Measurements from ENCODE around the gene DCST1. TPM values are rescaled to one million over a fixed set of nuclear protein-coding genes. Genes with fewer than 3 reads are reported as not detected.

Gene DCST1
- total and polyA plus RNA-seq, 2 of the 13 experiments (the other 11 are each of a cell fraction or from before 2014, with no cell fraction given): 0.04 TPM; not detected in 1

- no peak for TF ChIP-seq ZBTB40 (IDR thresholded peaks at IDR 0.05)
- no peak for TF ChIP-seq ZBTB40 (CRISPR knock-in tag; IDR thresholded peaks at IDR 0.05)
- TF ChIP-seq TSC22D2 (CRISPR knock-in tag; IDR thresholded peaks at IDR 0.05; ENCODE audit: borderline replicate concordance): no peak
- TF ChIP-seq MYPOP (CRISPR knock-in tag; IDR thresholded peaks at IDR 0.05): no peak
- peak; percentile 41; the same call in 1 of the 2 replicates for TF ChIP-seq RBFOX2 (IDR thresholded peaks at IDR 0.05; ENCODE audit: low read depth, low read length)
- TF ChIP-seq ZNF619 (CRISPR knock-in tag; IDR thresholded peaks at IDR 0.05): no peak
- TF ChIP-seq ZMAT5 (CRISPR knock-in tag; IDR thresholded peaks at IDR 0.05; ENCODE audit: borderline replicate concordance, low read depth): no peak
- TF ChIP-seq TAF1 (CRISPR knock-in tag; IDR thresholded peaks at IDR 0.05): no peak
- TF ChIP-seq SP140L (CRISPR knock-in tag; IDR thresholded peaks at IDR 0.05; ENCODE audit: borderline replicate concordance): no peak
- no peak for TF ChIP-seq ZNF552 (CRISPR knock-in tag; IDR thresholded peaks at IDR 0.05; ENCODE audit: borderline replicate concordance)
- no peak for TF ChIP-seq ETV6 (CRISPR knock-in tag; conservative IDR thresholded peaks at IDR 0.05)
- no peak for TF ChIP-seq ZSCAN9 (CRISPR knock-in tag; IDR thresholded peaks at IDR 0.05; ENCODE audit: borderline replicate concordance)
- peak; percentile 78; the same call in 1 of the 2 replicates for TF ChIP-seq ZBTB10 (CRISPR knock-in tag; IDR thresholded peaks at IDR 0.05; ENCODE audit: borderline replicate concordance)
- no peak for TF ChIP-seq FOXJ3 (CRISPR knock-in tag; IDR thresholded peaks at IDR 0.05; ENCODE audit: borderline replicate concordance)
- TF ChIP-seq NCOA2 (CRISPR knock-in tag; IDR thresholded peaks at IDR 0.05): no peak
- TF ChIP-seq NCOR1 (IDR thresholded peaks at IDR 0.05; ENCODE audit: borderline replicate concordance, low read length): no peak
Measured at GRCh38 chr1:155002464-155003226, 31.0 kb upstream of the DCST1 start, which contains the start of gene ZBTB7B (continued).
